GM12891 (cell line): ENCODE data around the gene NKX3-2.

Source experiments
- PAX5 ChIP-seq: IDR thresholded peaks from 2 replicates; pipeline ENCODE4 v1.6.1; 2011; ENCODE audit warnings: low read length, moderate library complexity, mild to moderate bottlenecking; ENCODE audit not compliant: insufficient read depth, severe bottlenecking
- POLR2A ChIP-seq: IDR thresholded peaks from 2 replicates; pipeline ENCODE4 v1.6.1; 2011; ENCODE audit warnings: low read depth, low read length, control low read depth
- POLR2AphosphoS5 ChIP-seq: IDR thresholded peaks from 2 replicates; pipeline ENCODE4 v1.6.1; 2011; ENCODE audit warnings: low read depth, low read length, control low read depth
- SPI1 ChIP-seq: IDR thresholded peaks from 2 replicates; pipeline ENCODE4 v1.6.1; 2011; ENCODE audit warnings: low read depth, low read length, control low read depth
- TAF1 ChIP-seq: IDR thresholded peaks from 2 replicates; pipeline ENCODE4 v1.6.1; 2011; ENCODE audit warnings: low read depth, low read length, control low read depth

DNA sequence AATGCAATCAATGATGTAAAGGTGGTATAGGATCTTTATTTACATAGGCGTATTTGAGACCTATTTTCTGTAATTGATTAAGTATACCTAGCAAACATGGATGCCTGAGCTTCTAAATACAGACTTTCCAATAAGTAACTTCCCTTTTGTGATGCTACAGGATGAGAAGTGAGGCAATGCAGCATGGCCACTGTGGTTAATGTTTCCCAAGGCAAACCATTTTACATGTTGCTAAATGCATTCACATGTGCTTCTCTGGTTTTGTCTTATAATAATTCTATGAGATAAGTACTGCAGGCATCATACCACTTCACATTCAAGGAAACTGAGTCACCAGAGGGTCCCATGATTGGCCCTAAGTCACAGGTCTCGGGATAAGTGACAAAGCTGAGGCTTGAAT is 35.7 kb upstream of the NKX3-2 start:
- TF ChIP-seq POLR2A (no peak), PAX5 (no peak), POLR2AphosphoS5 (no peak), SPI1 (no peak), TAF1 (no peak)
